HEK293T (cell line): ENCODE data around the gene CRYGD.

ENCODE experiments used
- FOXK2 ChIP-seq: fragments of 450-650 bp; IDR thresholded peaks from 2 replicates; pipeline ENCODE4 v1.6.1; 2016; ENCODE audit warnings: mild to moderate bottlenecking
- HDGF ChIP-seq: fragments of 450-650 bp; IDR thresholded peaks from 2 replicates; pipeline ENCODE4 v1.6.1; 2017; ENCODE audit warnings: antibody characterized with exemption, borderline replicate concordance
- NFRKB ChIP-seq: fragments of 450-650 bp; IDR thresholded peaks from 2 replicates; pipeline ENCODE4 v1.6.1; 2016; ENCODE audit warnings: mild to moderate bottlenecking, moderate library complexity
- SUZ12 ChIP-seq: fragments of 450-650 bp; IDR thresholded peaks from 2 replicates; pipeline ENCODE4 v1.6.1; 2016; ENCODE audit warnings: mild to moderate bottlenecking
- TARDBP ChIP-seq: fragments of 450-650 bp; IDR thresholded peaks from 2 replicates; pipeline ENCODE4 v1.6.1; 2016

DNA sequence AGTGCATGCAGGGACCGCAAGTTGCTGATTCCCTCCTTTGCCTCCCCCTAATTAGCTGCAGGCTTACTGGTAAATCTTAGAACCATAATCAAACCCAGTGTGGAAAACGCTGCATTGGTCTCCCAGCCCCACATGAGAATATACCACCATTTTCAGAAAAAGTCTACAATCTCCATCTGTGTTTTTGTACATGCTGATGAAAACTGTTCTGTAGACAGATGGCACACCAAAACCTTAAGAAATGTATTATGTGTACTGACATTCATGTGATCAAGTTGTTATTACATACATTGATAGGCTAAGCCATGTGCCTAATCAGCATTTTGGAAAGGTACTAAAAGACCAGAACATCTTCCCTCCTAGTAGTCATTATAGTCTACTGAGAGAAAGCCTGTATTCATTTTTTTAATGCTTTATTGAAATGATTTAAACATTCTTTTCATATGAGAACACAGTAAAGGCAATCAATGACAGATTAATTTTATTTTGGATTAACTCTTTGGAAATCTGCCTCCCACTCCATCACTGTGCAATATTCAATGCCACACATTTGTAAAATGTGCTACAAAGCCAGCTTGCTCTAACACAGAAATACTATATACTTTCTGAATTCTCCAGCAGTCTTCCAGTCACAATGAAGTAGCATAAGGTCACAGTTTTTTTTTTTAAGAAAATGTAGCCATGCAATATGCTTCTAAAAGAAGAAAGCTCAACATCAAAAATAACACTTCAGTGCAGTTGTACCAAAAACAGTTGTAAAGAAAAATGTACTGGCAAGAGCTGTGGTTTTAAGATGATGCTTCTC, 40.8 kb upstream of the CRYGD start:
- TF ChIP-seq FOXK2 (no peak), HDGF (no peak), SUZ12 (no peak), TARDBP (no peak), NFRKB (no peak)
